ENCODE results near the gene RAB40C. TPM values are rescaled to one million over a fixed set of nuclear protein-coding genes. Genes with fewer than 3 reads are reported as not detected.
A peak's percentile ranks its signal among the peaks of the same experiment; 100 is the strongest.

The RAB40C gene, protein sequence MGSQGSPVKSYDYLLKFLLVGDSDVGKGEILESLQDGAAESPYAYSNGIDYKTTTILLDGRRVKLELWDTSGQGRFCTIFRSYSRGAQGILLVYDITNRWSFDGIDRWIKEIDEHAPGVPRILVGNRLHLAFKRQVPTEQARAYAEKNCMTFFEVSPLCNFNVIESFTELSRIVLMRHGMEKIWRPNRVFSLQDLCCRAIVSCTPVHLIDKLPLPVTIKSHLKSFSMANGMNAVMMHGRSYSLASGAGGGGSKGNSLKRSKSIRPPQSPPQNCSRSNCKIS
- 10 to 100 TPM in 7 of 12 donors, 1 to 10 TPM in 4, not detected in 1; 8.8 to 25.9 (median 10.6) TPM for polyA plus RNA-seq (ENCODE audit: insufficient read length in 12 of 12)
- long read RNA-seq, donor 1, transcript RAB40C-201 (6 exons, 2,699 nt), result major isoform, 8 of 13 reads
- long read RNA-seq, donor 1, partial matches to known transcripts, result 0 of 13 reads
- long read RNA-seq, donor 1, other reads (novel, unspliced or antisense), result 0 of 13 reads
- long read RNA-seq, donor 2, partial matches to known transcripts, result 0 of 2 reads
- long read RNA-seq, donor 2, other reads (novel, unspliced or antisense), result 0 of 2 reads
- long read RNA-seq, donor 3, partial matches to known transcripts, result 0 of 2 reads
- long read RNA-seq, donor 3, other reads (novel, unspliced or antisense), result 0 of 2 reads
- long read RNA-seq, donor 4, result 0 reads
- long read RNA-seq, donor 5, partial matches to known transcripts, result 0 of 7 reads
- long read RNA-seq, donor 5, other reads (novel, unspliced or antisense), result 0 of 7 reads
- long read RNA-seq, donor 6, partial matches to known transcripts, result 0 of 3 reads
- long read RNA-seq, donor 6, other reads (novel, unspliced or antisense), result 0 of 3 reads
- long read RNA-seq, donor 7, partial matches to known transcripts, result 0 of 2 reads
- long read RNA-seq, donor 7, other reads (novel, unspliced or antisense), result 0 of 2 reads
- long read RNA-seq, donor 8, partial matches to known transcripts, result 0 of 4 reads
- long read RNA-seq, donor 8, other reads (novel, unspliced or antisense), result 0 of 4 reads
- long read RNA-seq, donor 9, result 0 reads
- long read RNA-seq, donor 10, partial matches to known transcripts, result 0 of 1 reads
- long read RNA-seq, donor 10, other reads (novel, unspliced or antisense), result 0 of 1 reads
- long read RNA-seq, donor 11, partial matches to known transcripts, result 0 of 4 reads
- long read RNA-seq, donor 11, other reads (novel, unspliced or antisense), result 0 of 4 reads

GRCh38 chr16:589658-590187 lies at the start of gene RAB40C:
RAB40C (plus strand) TSS chr16:590066; CDS start chr16:590292, 226 bp downstream.
- DNase-seq, result peak; percentile 100

- DNase-seq, result no peak
These were observed 49.1 kb upstream of the RAB40C start for GRCh38 chr16:540645-541340.

DNA sequence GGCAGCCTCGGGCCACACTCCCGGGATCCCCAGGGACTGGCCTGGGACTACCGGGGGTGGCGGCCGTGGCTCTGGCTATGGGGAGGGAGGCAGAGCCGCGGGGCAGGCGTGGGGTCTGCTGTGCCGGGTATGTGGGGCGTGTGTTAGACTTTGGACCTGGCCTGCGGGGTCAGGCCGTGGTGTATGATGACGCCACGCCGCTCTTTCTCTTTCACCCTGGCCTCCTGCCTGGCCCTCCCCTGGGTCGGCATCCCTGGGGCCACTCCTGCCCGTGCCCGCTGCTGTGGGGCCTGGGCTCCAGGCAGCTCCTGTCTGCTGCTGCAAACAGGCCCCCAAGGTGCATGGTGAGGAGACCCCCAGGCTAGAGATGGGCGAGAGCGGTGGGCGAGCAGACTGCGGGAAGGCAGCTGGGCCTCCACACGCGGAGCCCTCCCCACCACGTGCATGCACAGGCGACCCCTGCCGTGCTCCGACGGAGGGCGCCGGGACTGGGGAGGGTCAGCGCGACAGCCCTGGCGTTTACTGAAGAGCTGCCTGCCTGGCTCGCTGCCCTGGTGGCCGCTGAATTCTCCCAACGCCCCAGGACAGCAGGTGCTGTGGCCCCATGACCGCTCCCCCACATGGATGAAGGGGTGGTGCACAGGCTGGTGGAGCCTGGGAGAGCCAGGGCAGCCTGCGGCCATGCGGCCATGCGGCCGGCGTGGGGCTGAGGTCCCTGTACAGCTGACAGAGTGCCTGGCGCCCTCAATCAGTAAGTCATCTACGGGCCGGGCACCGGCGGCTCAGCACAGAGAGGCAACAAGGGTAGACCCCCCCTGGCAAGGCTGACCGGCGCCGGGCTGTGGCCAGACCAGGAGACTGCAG lies 46.3 kb upstream of the RAB40C start:
- no peak for DNase-seq

GRCh38 chr16:544517-544916 lies 45.3 kb upstream of the RAB40C start:
- DNase-seq, result no peak

- peak; percentile 57 for DNase-seq
These were observed 42.7 kb upstream of the RAB40C start for GRCh38 chr16:546909-547770.

DNA sequence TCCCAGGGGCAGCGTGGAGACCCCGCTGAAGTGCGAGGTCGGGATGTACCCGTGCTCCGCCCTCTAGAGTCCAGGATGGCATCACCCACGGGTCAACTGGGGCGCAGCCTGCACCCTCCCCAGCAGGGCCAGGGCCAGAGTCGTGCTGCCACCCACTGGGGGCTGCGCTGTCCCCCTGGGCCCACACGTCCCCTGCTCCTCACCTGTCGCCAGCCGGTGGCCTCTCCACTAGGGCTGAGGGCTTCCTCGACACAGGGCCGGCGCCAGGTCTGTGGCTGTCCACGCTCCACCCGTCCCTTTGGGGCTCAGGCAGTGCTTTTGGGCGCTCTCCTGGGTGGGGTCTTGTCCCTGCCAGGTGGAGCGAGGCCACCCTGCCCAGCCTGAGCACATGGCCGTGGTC lies 41.3 kb upstream of the RAB40C start:
- DNase-seq, result no peak

GRCh38 chr16:549544-550263 lies 40.2 kb upstream of the RAB40C start:
- DNase-seq, result no peak

DNA sequence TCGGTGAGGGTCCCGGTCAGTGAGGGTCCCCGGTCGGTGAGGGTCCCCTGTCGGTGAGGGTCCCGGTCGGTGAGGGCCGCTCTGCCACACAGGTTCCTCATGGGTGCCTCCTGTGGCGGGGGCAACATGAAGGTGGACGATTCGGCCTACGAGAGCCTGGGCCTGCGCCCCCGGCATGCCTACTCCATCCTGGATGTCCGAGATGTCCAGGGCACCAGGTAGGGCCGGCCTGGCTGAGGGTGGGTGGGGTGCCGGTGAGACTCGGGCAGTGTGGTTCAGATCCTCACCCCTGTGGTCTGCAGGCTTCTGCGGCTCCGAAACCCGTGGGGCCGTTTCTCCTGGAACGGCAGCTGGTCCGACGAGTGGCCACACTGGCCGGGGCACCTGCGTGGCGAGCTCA lies 38.7 kb upstream of the RAB40C start:
- no peak for DNase-seq

DNA sequence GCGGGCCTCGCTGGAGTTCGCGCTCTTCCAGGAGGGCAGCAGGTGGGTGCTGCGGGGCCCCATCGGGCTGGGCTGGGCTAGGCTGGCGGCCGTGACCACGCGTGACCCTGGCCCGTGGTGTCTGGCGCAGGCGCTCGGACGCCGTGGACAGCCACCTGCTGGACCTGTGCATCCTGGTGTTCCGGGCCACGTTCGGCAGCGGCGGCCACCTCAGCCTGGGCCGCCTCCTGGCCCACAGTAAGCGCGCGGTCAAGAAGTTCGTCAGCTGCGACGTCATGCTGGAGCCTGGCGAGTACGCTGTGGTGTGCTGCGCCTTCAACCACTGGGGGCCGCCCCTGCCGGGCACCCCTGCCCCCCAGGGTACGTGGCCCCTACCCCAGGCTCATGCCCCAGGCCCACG lies 37.7 kb upstream of the RAB40C start:
- no peak for DNase-seq

DNA sequence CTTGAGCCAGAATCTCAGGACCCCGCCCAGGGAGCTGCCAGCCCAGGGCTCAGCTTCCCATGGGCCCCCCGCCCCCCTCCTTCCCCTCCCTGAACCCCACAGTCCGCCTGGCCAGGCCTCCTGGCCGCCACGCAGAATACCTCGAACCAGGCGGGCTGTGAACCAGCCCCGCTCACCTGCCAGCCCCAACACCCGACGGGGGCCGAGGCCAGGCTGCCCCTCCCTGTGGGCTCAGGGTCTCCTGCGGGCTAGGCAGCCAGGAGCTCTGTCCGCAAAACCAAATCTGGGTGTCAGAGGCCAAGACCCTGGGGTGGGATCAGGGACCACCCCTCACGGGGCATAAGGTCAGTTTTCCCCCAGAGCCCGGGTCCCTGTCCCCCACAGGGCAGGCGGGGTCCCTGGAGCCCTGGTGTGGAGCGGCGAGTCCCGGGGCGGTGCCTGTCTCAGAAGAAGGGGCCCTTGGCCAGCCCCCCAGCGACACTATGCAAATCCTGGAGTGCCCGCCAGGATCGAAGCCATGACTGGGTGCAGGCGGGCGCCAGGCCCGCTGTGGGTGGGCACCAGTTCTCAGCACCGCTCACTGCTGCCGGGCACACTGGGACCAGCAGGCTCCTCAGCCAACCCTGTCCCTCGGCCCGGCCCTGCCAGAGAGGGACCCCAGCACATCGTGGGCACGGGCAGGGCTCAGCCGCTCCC lies 36.1 kb upstream of the RAB40C start:
- DNase-seq, result no peak

DNA sequence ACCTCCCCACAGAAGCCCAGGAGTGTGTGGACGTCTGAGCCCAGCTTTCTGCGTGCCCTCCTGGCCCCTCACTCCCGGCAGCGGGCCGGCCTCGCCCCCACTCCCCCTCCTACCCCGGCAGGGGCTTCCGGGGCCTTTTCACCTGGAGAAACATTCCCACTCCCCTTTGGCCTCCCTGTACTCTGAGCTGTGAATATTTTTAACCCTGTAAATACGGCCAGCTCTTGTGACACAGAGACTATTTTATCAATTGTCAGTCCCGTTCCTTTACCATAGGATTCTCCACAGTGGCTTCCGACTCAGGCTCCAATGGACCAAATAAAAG lies 35.6 kb upstream of the RAB40C start:
- DNase-seq, result no peak

- no peak for DNase-seq
These were observed 35.1 kb upstream of the RAB40C start for GRCh38 chr16:554640-555365.

DNA sequence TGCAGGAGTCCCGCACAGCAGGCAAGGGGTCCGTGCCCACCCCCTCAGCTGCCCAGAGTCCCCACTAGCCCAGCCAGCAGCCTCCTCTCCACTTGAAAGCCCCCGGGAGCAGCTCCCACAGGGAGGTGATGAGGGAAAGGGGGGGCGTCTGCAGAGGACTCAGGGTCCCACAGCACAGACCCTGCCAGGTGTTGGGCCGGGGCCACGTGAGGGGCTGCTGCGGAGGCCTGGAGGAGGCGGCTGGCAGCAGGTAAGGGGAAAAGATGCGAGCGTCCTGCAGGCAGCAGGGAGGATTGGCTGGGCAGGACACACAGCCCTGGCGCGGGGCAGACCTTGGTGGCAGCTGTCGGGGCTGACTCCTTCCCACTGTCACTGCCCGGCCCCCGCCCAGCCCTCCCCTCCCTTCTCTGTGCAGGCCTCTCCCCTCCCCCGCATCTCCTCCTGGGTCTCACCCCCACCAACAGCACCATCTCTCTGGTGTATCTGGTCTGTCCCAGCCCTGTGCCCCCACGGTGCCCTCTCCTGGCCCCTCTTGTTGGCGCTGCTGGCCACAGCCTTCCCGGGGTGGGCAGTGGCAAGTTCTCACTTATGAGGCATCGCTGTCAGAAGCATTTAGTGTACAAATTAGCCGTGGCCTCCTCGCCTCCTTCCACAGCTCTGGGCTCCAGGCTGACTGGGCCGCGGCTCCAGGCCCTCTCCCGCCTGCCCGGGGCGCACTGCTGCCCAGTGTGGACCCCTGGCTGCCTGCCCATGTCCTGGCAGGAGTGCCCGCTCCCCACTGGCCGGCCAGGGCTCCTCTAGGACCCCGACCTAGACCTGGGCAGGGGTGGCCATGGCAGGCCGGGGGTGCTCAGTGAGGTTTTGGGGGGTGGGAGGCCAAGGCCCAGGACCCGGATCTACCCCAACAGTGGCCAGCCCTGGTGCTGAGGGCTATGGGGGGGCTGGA lies 34.1 kb upstream of the RAB40C start:
- no peak for DNase-seq

DNA sequence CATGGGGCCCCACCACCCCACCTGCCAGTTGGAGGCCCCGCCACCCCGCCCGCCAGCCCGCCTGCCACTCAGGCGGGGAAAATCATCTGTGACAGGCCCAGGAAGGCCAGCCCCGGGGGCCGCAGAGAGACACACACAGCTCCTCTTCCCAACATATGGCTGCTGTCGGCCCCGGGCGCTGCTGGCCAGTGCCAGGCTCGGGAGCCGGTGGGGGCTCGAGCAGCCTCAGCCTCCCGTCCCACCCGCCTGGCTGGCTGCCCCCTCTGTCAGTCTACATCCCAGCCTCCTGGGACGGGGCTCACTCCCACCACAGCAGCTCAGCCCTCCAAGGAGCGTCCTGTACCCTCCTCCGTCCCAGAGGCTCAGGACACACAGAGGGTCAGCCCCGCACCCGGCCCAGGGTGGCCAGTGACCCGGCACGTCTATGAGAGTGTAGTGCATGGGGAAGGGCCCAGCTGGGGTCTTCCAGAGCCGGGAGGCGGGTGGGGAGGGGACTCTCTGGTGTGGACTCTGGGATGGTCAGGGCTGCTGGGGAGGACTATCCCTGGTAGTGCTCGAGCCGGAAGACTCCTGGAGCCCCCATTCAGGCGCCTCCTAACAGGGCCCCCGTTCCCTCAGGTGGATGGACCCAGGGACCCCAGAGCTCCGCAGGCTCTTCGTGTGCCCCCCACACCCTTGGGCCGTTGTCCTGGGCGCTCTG lies 33.2 kb upstream of the RAB40C start:
- no peak for DNase-seq
